Endothelial cell of umbilical vein (primary cell): ENCODE results near the gene UGT1A7. TPM values are rescaled to one million over a fixed set of nuclear protein-coding genes. Genes with fewer than 3 reads are reported as not detected.

ENCODE experiments used
- BruUV-seq: library from RNA; stranded (reverse); fragments of 400-500 nt; replicated peaks from 2 replicates; lab custom pipeline; 2021; lab: Mats Ljungman, UMichigan
- CTCF ChIA-PET: fragments of 300-600, 350-600 bp; sonication (Branson Sonifier 250); formaldehyde crosslinking; loops from one replicate; lab custom pipeline; 2021; ENCODE audit warnings: antibody characterized with exemption, inconsistent platforms; lab: Charles Lee
- POLR2A ChIA-PET: fragments of 300-600, 350-600 bp; sonication (Branson Sonifier 250); formaldehyde crosslinking; loops from one replicate; lab custom pipeline; 2021; ENCODE audit warnings: antibody characterized with exemption, inconsistent platforms; lab: Charles Lee
- DNase-seq: peaks from one replicate; pipeline ENCODE4 v3.0.0-alpha.2; 2011; ENCODE audit warnings: low read depth, low spot score
- FAIRE-seq: peaks from 2 replicates; lab custom pipeline; 2011; peaks lifted over from hg19 to GRCh38; lab: Jason Lieb, UNC
- H2AFZ ChIP-seq: 2 replicates; pipeline ENCODE4 v1.6.0; 2012; ENCODE audit warnings: low read depth, low read length, control low read depth, inconsistent platforms
- H3K27ac ChIP-seq: 2 replicates; pipeline ENCODE4 v1.5.1; 2011; ENCODE audit warnings: low read depth, mild to moderate bottlenecking, control low read depth, low read length, moderate library complexity; ENCODE audit not compliant: insufficient read depth
- H3K27me3 ChIP-seq, 2 experiments: 2 replicates each; pipeline versions ENCODE4 v1.6.0 to v1.6.1; 2011; ENCODE audit warnings: low read length in 2 of 2, mixed read lengths in 1 of 2; ENCODE audit not compliant: control insufficient read depth in 2 of 2, insufficient read depth in 2 of 2
- H3K36me3 ChIP-seq, 2 experiments: 2 replicates in 1 of 2; 3 replicates in 1 of 2; pipeline ENCODE4 v1.5.1; 2011; ENCODE audit warnings: low read length in 2 of 2, mild to moderate bottlenecking in 1 of 2, moderate library complexity in 1 of 2; ENCODE audit not compliant: control insufficient read depth in 2 of 2, insufficient read depth in 2 of 2; ENCODE audit errors: extremely low read depth in 1 of 2
- H3K4me1 ChIP-seq: 3 replicates; pipeline ENCODE4 v1.5.1; 2011; ENCODE audit warnings: mild to moderate bottlenecking, low read length; ENCODE audit not compliant: control insufficient read depth, insufficient read depth; ENCODE audit errors: extremely low read depth
- H3K4me2 ChIP-seq: 2 replicates; pipeline ENCODE4 v1.6.1; 2011; ENCODE audit warnings: low read length, control low read depth, mixed read lengths; ENCODE audit not compliant: insufficient read depth
- H3K4me3 ChIP-seq, 3 experiments: fragments of 200-600 bp in 1 of 3; sonication (generic), shearing (Covaris generic) in 1 of 3; replicated peaks in 1 of 3; 2 replicates each; pipeline ENCODE4 v1.5.1; 2011 to 2016; ENCODE audit warnings: control low read depth in 3 of 3, low read length in 3 of 3, mild to moderate bottlenecking in 2 of 3, inconsistent platforms in 1 of 3, low read depth in 1 of 3, moderate library complexity in 1 of 3; ENCODE audit not compliant: insufficient read depth in 1 of 3
- H3K79me2 ChIP-seq: 2 replicates; pipeline ENCODE4 v1.6.0; 2012; ENCODE audit warnings: low read length, inconsistent platforms; ENCODE audit not compliant: control insufficient read depth, insufficient read depth
- H3K9ac ChIP-seq: replicated peaks from 2 replicates; pipeline ENCODE3; 2011; ENCODE audit warnings: low read length, control low read depth; ENCODE audit not compliant: insufficient read depth; ENCODE audit errors: extremely low read depth
- H3K9me1 ChIP-seq: replicated peaks from 3 replicates; pipeline ENCODE4 v1.6.0; 2011; ENCODE audit warnings: mild to moderate bottlenecking, low read length; ENCODE audit not compliant: control insufficient read depth, insufficient read depth; ENCODE audit errors: extremely low read depth
- H3K9me3 ChIP-seq: replicated peaks from 2 replicates; pipeline ENCODE4 v1.5.1; 2012; ENCODE audit warnings: low read length, inconsistent platforms; ENCODE audit not compliant: control insufficient read depth, insufficient read depth
- H4K20me1 ChIP-seq: replicated peaks from 2 replicates; pipeline ENCODE3; 2011; ENCODE audit warnings: mild to moderate bottlenecking, low read length; ENCODE audit not compliant: control insufficient read depth, insufficient read depth; ENCODE audit errors: extremely low read depth
- EZH2 ChIP-seq: IDR thresholded peaks from 2 replicates; pipeline ENCODE4 v1.6.1; 2012; ENCODE audit warnings: borderline replicate concordance, low read depth, mild to moderate bottlenecking, moderate library complexity, low read length, inconsistent platforms; ENCODE audit not compliant: severe bottlenecking
- FOS ChIP-seq: IDR thresholded peaks from 2 replicates; pipeline ENCODE4 v1.6.1; 2011; ENCODE audit warnings: mild to moderate bottlenecking, low read length, moderate library complexity, borderline replicate concordance; ENCODE audit not compliant: insufficient read depth
- GATA2 ChIP-seq: IDR thresholded peaks from 2 replicates; pipeline ENCODE4 v1.7.0; 2011; ENCODE audit warnings: low read depth, mild to moderate bottlenecking, moderate library complexity, mixed read lengths, low read length; ENCODE audit not compliant: insufficient read length, insufficient read depth
- JUN ChIP-seq: IDR thresholded peaks from 2 replicates; pipeline ENCODE4 v1.6.1; 2011; ENCODE audit warnings: borderline replicate concordance, low read depth; ENCODE audit not compliant: insufficient read length, insufficient read depth
- MYC ChIP-seq: IDR thresholded peaks from one replicate; pipeline ENCODE4 v1.6.1; 2011; ENCODE audit warnings: mild to moderate bottlenecking, low read depth, low read length
- POLR2A ChIP-seq: IDR thresholded peaks from 2 replicates; pipeline ENCODE4 v1.6.1; 2012; ENCODE audit warnings: low read depth, mild to moderate bottlenecking, control low read depth, low read length
- POLR2AphosphoS5 ChIP-seq: IDR thresholded peaks from 2 replicates; pipeline ENCODE4 v1.6.1; 2012; ENCODE audit warnings: low read depth, mild to moderate bottlenecking, control low read depth, low read length, moderate library complexity; ENCODE audit not compliant: insufficient read depth
- dilution Hi-C: fragments of 300-500 bp; cut with MboI; formaldehyde crosslinking; loops from one replicate; pipeline ENCODE4 v1.15.0; 2019; ENCODE audit warnings: low sequenced_read_pairs; ENCODE audit not compliant: extremely low pct_ligation_motif_present
- intact Hi-C: fragments of 100-400 bp; cut with micrococcal nuclease; formaldehyde crosslinking; loops from one replicate; pipeline ENCODE4 v1.10.0; 2022
- polyA plus RNA-seq, 4 experiments: library from polyadenylated mRNA; depleted of rRNA in 3 of 4; stranded (reverse) in 3 of 4; unstranded in 1 of 4; fragments of >200 nt; gene quantifications; 2 replicates each; pipeline versions ENCODE4 v1.2.1 to v1.2.3, GENCODE V29; 2011 to 2012; ENCODE audit warnings: missing spikeins in 1 of 4
- total RNA-seq: library from RNA; stranded (reverse); gene quantifications from 2 replicates; pipeline ENCODE4 v1.2.3, GENCODE V29; 2021
- TF ChIP-seq, protein P1 (sequence below): IDR thresholded peaks from 2 replicates; pipeline ENCODE4 v1.6.1; 2011; ENCODE audit not compliant: insufficient read depth, insufficient read length
- TF ChIP-seq, protein P2 (sequence below), 2 donors: IDR thresholded peaks; 1 replicate in 1 of 2; 2 replicates in 1 of 2; pipeline ENCODE4 v1.5.1; 2011; ENCODE audit warnings: low read length in 2 of 2, mild to moderate bottlenecking in 2 of 2, moderate library complexity in 2 of 2, control low read depth in 1 of 2, inconsistent platforms in 1 of 2, low read depth in 1 of 2; ENCODE audit not compliant: insufficient read depth in 1 of 2; ENCODE audit errors: extremely low read depth in 1 of 2

Gene UGT1A7
- total and polyA plus RNA-seq, 2 donors (not counting 3 experiments of a cell fraction or from before 2014, with no cell fraction given), result not detected

DNA sequence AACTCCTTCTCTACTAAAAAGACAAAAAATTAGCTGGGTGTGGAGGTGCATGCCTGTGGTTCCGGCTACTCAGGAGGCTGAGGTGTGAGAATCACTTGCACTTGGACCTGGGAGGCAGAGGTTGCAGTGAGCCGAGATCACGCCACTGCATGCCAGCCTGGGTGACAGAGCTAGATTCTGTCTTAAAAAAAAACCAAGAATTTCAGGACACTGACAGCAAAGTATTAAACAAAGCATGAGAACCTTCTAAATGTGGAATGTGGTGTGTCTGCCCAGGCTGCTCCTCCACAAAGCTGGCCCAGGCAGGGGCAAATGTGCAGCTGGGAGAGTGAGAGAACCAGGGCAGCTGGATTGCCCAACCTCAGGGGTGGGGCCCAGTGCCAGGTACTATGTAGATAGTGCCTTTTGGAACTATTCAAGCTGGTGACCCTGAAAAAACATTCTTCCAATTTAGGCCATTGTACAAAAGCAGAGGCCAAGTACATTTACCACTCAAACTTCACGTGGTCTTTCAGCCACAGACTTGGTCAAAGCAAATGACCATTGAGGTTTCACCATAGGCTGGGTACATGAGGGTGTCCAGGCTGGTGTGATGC is 24.3 kb downstream of the UGT1A7 start:
- peaks cover 2% of the 10 kb centered on the region for H3K4me1 ChIP-seq

More for the DNA sequence above, 24.3 kb downstream of the UGT1A7 start:
- no peak overlapping the region for H3K27ac ChIP-seq
- intact Hi-C loops, result no loop called here
- no peaks in the 10 kb centered on the region for H3K36me3 ChIP-seq
- ChIA-PET POLR2A (no interaction called here), CTCF (interaction anchor here (1.4 kb wide), 1 partner anchor 209 kb away, joined by 3 read pairs; no protein-coding TSS in a partner anchor)
- FAIRE-seq (no peak), DNase-seq (no peak)
- no peak overlapping the region for H3K9ac ChIP-seq
- no peaks in the 10 kb centered on the region for H3K27me3 ChIP-seq
- no peaks in the 10 kb centered on the region for H4K20me1 ChIP-seq
- no peak for TF ChIP-seq EZH2
- TF ChIP-seq JUN, result no peak
- TF ChIP-seq MYC, result no peak
- TF ChIP-seq, protein P1, sequence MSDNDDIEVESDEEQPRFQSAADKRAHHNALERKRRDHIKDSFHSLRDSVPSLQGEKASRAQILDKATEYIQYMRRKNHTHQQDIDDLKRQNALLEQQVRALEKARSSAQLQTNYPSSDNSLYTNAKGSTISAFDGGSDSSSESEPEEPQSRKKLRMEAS, result no peak
- TF ChIP-seq POLR2A, result no peak
- TF ChIP-seq GATA2, result no peak
- no peak for TF ChIP-seq FOS
- TF ChIP-seq, protein P2, sequence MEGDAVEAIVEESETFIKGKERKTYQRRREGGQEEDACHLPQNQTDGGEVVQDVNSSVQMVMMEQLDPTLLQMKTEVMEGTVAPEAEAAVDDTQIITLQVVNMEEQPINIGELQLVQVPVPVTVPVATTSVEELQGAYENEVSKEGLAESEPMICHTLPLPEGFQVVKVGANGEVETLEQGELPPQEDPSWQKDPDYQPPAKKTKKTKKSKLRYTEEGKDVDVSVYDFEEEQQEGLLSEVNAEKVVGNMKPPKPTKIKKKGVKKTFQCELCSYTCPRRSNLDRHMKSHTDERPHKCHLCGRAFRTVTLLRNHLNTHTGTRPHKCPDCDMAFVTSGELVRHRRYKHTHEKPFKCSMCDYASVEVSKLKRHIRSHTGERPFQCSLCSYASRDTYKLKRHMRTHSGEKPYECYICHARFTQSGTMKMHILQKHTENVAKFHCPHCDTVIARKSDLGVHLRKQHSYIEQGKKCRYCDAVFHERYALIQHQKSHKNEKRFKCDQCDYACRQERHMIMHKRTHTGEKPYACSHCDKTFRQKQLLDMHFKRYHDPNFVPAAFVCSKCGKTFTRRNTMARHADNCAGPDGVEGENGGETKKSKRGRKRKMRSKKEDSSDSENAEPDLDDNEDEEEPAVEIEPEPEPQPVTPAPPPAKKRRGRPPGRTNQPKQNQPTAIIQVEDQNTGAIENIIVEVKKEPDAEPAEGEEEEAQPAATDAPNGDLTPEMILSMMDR (IDR thresholded peaks at IDR 0.05; ENCODE audit: extremely low read depth in 1 of 2, insufficient read depth in 1 of 2, low read depth in 1 of 2, low read length in 2 of 2), result no peak
- TF ChIP-seq POLR2AphosphoS5, result no peak
- no peak overlapping the region for H3K4me2 ChIP-seq
- no peak overlapping the region for H2AFZ ChIP-seq
- H3K4me3 ChIP-seq, result no peak overlapping the region
- dilution Hi-C loops, result no loop called here
- H3K9me1 ChIP-seq, result no peaks in the 10 kb centered on the region
- H3K9me3 ChIP-seq, result no peaks in the 10 kb centered on the region
- H3K79me2 ChIP-seq, result no peaks in the 10 kb centered on the region
- no TSS peak for BruUV-seq
